ENCODE results near the gene NFASC. TPM values are rescaled to one million over a fixed set of nuclear protein-coding genes. Genes with fewer than 3 reads are reported as not detected.

NFASC gene
- total RNA-seq, 1 experiment from 2014 or later: 16.9 TPM

GRCh38 chr1:205001162-205001561, 130.5 kb downstream of the NFASC start:
- intact Hi-C loops (cut with micrococcal nuclease; ENCODE audit: unreplicated experiment) (no loop called here), in situ Hi-C loops (cut with HindIII; ENCODE audit: low pct_unique_long_range_greater_than_20kb, low sequenced_read_pairs) (no loop called here)
- no peak overlapping the region for H3K27ac ChIP-seq (ENCODE audit: low read length)
- ChIA-PET POLR2A (no interaction called here), CTCF (interaction anchor here (1.2 kb wide), 1 partner anchor 12 kb away, joined by 6 read pairs; no protein-coding TSS in a partner anchor)
- peaks cover 5% of the 10 kb centered on the region for H3K27me3 ChIP-seq (ENCODE audit: control insufficient read depth, insufficient read depth, low read length)
- DNase-seq (ENCODE audit: low read depth, low spot score) (no peak), ATAC-seq (no peak)
- no peak overlapping the region for H3K4me3 ChIP-seq (ENCODE audit: low read depth in 2 of 2, low read length in 2 of 2)
- TF ChIP-seq POLR2AphosphoS5 (IDR thresholded peaks at IDR 0.05; ENCODE audit: low read depth, low read length) (no peak), CTCF (IDR thresholded peaks at IDR 0.05) (no peak), REST (IDR thresholded peaks at IDR 0.05; ENCODE audit: insufficient read depth in 1 of 2, low read depth in 2 of 2, low read length in 1 of 2) (no peak), TCF7L2 (IDR thresholded peaks at IDR 0.05; ENCODE audit: low read depth, low read length) (no peak), SIN3A (IDR thresholded peaks at IDR 0.05; ENCODE audit: borderline replicate concordance, insufficient read depth, low read depth, low read length) (no peak)
- no peaks in the 10 kb centered on the region for H3K4me1 ChIP-seq (ENCODE audit: control insufficient read depth, insufficient read depth, low read length)
- H3K9me3 ChIP-seq (ENCODE audit: control insufficient read depth, insufficient read depth, low read depth, low read length): no peaks in the 10 kb centered on the region
- no TSS peak for BruUV-seq (replicated peaks)
- no peaks in the 10 kb centered on the region for H3K36me3 ChIP-seq (ENCODE audit: control insufficient read depth, insufficient read depth, low read length)

GRCh38 chr1:205002705-205003104, 132.0 kb downstream of the NFASC start:
- H3K27me3 ChIP-seq (ENCODE audit: control insufficient read depth, insufficient read depth, low read length): peaks cover 5% of the 10 kb centered on the region
- CTCF ChIA-PET: interaction anchor here (1.6 kb wide), 1 partner anchor 13 kb away, joined by 4 read pairs; no protein-coding TSS in a partner anchor

More at GRCh38 chr1:205002705-205003104, 132.0 kb downstream of the NFASC start:
- BruUV-seq (replicated peaks): no TSS peak
- intact Hi-C loops (cut with micrococcal nuclease; ENCODE audit: unreplicated experiment) (no loop called here), in situ Hi-C loops (cut with HindIII; ENCODE audit: low pct_unique_long_range_greater_than_20kb, low sequenced_read_pairs) (no loop called here)
- Histone ChIP-seq H3K9me3 (ENCODE audit: control insufficient read depth, insufficient read depth, low read depth, low read length) (no peaks in the 10 kb centered on the region), H3K4me1 (ENCODE audit: control insufficient read depth, insufficient read depth, low read length) (no peaks in the 10 kb centered on the region), H3K4me3 (ENCODE audit: low read depth in 2 of 2, low read length in 2 of 2) (no peak overlapping the region), H3K27ac (ENCODE audit: low read length) (no peak overlapping the region), H3K36me3 (ENCODE audit: control insufficient read depth, insufficient read depth, low read length) (no peaks in the 10 kb centered on the region)
- TF ChIP-seq REST (IDR thresholded peaks at IDR 0.05; ENCODE audit: insufficient read depth in 1 of 2, low read depth in 2 of 2, low read length in 1 of 2): no peak
- TF ChIP-seq TCF7L2 (IDR thresholded peaks at IDR 0.05; ENCODE audit: low read depth, low read length): no peak
- TF ChIP-seq POLR2AphosphoS5 (IDR thresholded peaks at IDR 0.05; ENCODE audit: low read depth, low read length): no peak
- TF ChIP-seq SIN3A (IDR thresholded peaks at IDR 0.05; ENCODE audit: borderline replicate concordance, insufficient read depth, low read depth, low read length): no peak
- TF ChIP-seq CTCF (IDR thresholded peaks at IDR 0.05): no peak
- POLR2A ChIA-PET: no interaction called here
- DNase-seq (ENCODE audit: low read depth, low spot score): no peak
- ATAC-seq: no peak
